Measurements from ENCODE around the gene PLA2G2C.
"Not testable (repeated sequence)": the region's sequence is repeated elsewhere in the genome, so short reads cannot be mapped to it uniquely, and the experiment has no call there.

Gene PLA2G2C

DNA sequence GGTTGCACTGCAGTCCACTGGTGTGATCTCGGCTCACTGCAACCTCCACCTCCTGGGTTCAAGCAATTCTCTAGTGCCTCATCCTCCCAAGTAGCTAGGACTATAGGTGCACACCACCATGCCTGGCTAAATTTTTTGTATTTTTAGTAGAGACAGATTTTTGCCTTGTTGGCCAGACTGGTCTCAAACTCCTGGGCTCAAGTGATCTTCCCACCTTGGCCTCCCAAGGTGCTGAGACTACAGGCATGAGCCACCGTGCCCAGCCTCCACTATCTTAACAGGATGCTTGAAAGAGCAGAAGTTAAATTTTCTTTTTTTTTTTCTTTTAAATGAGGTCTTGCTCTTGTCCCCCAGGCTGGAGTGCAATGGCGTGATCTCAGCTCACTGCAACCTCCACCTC lies 55.8 kb downstream of the PLA2G2C start:
- DNase-seq (ENCODE audit: low spot score): not testable (repeated sequence)

- no peak for DNase-seq (ENCODE audit: low spot score)
Measured at GRCh38 chr1:20126806-20127440, 59.4 kb downstream of the PLA2G2C start.

DNA sequence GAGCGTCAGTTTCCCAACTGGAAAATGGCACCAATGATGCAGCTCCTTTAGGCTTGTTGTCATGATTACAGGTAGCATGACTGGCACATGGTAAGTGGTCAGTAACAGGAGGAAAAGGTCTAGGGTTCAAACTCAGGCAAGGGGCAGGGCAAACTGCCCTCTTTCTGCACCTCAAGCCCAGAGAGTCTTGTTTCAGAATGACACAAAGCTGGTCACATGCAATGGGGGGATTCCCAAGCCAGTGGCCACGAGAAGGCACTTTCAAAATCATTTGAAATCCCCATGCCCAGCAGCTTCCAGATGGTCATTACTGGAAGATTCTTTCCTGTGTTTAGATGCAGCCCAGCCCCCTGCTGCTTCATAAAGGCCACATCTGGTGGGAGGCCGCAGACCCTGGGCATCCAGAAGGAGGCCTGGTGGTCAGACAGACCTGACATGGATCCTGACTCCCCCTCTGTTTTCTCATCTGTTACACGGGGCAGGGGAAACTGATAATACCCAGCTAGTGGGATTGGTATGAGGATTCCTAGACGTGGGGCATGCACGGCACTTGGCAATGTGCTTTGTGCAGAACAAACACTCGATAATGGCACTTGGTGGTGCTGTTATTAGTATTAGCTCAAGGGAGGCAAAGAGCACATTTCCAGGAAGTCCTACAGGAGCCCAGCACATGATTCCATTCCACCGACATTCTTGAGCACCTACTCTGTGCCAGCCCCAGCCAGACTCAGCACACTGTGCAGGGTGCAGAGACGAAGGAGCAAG lies 60.1 kb downstream of the PLA2G2C start:
- no peak for DNase-seq (ENCODE audit: low spot score)

- no peak for DNase-seq (ENCODE audit: low spot score)
Measured at GRCh38 chr1:20125100-20125499, 61.2 kb downstream of the PLA2G2C start.

DNA sequence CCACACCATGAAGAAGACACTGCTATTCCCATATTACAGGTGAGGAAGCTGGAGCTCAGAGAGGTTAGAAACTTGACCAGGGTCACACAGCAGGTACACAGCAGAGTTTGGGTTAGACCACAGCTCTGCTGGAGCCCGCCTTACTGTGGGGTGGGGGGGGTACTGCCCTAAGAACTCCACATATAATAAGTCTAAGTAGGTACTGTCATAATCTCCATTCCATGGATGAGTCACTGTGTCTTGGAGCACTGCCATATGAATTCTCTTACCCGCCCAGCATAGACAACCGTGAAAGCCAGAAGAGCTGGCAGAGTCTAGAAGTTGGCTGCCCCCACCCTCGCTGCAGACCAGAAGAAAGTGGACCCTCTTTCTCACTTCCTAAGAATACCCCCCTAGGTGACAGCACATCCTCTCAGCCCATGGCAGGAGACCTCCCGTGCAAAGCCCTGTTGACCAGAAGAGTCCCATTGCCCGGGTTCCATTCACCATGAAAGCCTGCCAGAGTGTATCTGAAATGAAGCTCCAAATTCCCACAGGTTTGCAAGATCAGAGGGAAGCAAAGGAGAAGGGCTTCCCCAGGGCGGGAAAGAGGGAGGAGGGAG lies 61.8 kb downstream of the PLA2G2C start:
- peak; percentile 93 for DNase-seq (ENCODE audit: low spot score)

GRCh38 chr1:20123722-20124455 lies 62.4 kb downstream of the PLA2G2C start:
- DNase-seq (ENCODE audit: low spot score): no peak

DNA sequence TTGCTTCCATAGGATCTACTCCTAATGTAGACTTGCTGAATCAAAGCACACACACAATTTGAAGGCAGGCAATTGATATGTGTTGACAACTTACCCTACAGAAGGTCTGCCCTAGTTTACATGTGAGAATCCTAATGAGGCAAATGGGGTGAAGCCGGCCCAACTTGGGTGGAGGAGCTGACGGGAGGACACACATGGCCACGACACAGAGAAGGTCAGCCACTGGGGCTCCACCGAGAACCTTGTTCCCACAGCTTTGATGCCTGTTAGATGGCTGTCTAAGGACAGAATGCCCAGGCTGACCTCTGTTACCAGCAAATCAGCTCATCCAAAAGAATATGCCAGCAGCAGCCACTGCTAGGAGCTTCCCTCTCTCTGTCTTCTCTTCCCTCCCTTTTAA lies 65.5 kb downstream of the PLA2G2C start:
- no peak for DNase-seq (ENCODE audit: low spot score)

DNA sequence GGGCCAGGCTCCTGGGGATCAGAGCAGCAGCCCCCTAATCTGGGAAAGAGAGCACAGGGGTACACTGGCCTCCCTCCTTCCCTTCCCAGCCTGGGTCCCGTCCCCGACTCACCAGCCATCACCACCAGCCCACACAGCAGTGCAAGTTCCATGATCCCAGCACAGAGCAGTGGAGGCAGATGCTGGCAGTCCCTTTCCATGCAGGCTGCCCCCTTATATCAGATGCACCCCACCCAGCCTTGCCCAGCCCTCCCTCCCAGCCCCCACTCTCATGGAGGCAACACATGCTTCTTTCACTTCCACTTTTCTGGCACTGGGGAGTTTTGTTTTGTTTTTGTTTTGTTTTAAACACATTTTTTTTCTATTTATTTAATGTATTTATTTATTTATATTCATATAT lies 67.0 kb downstream of the PLA2G2C start, which contains the start of gene PLA2G2D:
Gene PLA2G2D (minus strand): TSS at position 190 of the 400 bp plus-strand sequence. CDS start 38 bp downstream, at position 152.
- no peak for DNase-seq (ENCODE audit: low spot score)

DNA sequence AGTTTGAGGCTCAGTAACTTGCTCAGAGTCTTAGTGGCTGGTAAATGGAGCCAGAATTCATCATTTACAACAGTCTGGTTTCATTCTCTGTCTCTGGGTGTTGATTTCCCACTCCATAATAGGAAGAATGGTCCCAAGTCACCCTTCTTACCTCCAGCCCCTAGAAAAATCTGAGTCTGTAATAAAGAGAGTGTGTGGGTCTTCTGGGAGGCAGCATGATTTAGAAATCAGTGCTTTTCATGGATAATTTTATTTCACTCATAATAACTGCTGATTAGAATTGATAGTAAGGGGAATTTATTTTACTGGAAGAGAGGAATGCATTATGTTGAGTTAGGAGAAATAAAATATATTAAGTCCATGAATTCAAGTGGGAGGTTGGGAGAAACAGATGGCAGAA lies 69.1 kb downstream of the PLA2G2C start:
- DNase-seq (ENCODE audit: low spot score): no peak

GRCh38 chr1:20115916-20116315 lies 70.4 kb downstream of the PLA2G2C start:
- DNase-seq (ENCODE audit: low spot score): no peak

- DNase-seq (ENCODE audit: low spot score): no peak
Measured at GRCh38 chr1:20115479-20115878, 70.8 kb downstream of the PLA2G2C start.

GRCh38 chr1:20114021-20114648 lies 72.2 kb downstream of the PLA2G2C start:
- DNase-seq (ENCODE audit: low spot score): no peak

Data from COLO829 (cell line).